Body of pancreas (tissue), 4 donors: ENCODE measurements around the gene COL6A1. TPM values are rescaled to one million over a fixed set of nuclear protein-coding genes. Genes with fewer than 3 reads are reported as not detected.

Experiments used
- ATAC-seq: fragments of 150-250 bp; one replicate; pipeline ENCODE4 v1.9.1; 2016
- DNase-seq, 4 donors: peaks; one replicate each; pipeline ENCODE4 v3.0.0-alpha.2; 2019
- H3K27ac ChIP-seq, 4 donors: fragments of 200-600 bp; sonication (generic); 1 replicate in 3 of 4; 2 replicates in 1 of 4; pipeline versions ENCODE4 v1.5.1 to v1.6.1; 2016 to 2019; ENCODE audit warnings: mild to moderate bottlenecking in 1 of 4, mixed read lengths in 1 of 4, moderate library complexity in 1 of 4
- H3K27me3 ChIP-seq, 2 donors: fragments of 200-600 bp; sonication (generic); one replicate each; pipeline ENCODE4 v1.6.0; 2016; ENCODE audit warnings: mild to moderate bottlenecking in 1 of 2
- H3K36me3 ChIP-seq, 2 donors: fragments of 200-600 bp; sonication (generic); replicated peaks in 1 of 2; 2 replicates each; pipeline ENCODE4 v1.5.1; 2016; ENCODE audit warnings: low read depth in 2 of 2; ENCODE audit not compliant: insufficient read depth in 1 of 2
- H3K4me1 ChIP-seq: fragments of 200-600 bp; sonication (generic); one replicate; pipeline ENCODE4 v1.6.0; 2016
- H3K4me3 ChIP-seq, 2 donors: fragments of 200-600 bp; sonication (generic); 1 replicate in 1 of 2; 2 replicates in 1 of 2; pipeline ENCODE4 v1.5.1; 2016 to 2019
- H3K9me3 ChIP-seq, 3 donors: fragments of 200-600 bp; sonication (generic); 1 replicate in 2 of 3; 2 replicates in 1 of 3; pipeline ENCODE4 v1.5.1; 2016
- CTCF ChIP-seq, 7 experiments: fragments of 450-650 bp in 4 of 7; fragments of 200-600 bp in 3 of 7; sonication (generic) in 3 of 7; IDR thresholded peaks; one replicate each; pipeline ENCODE4 v1.5.1; 2016 to 2019; ENCODE audit warnings: antibody characterized with exemption in 7 of 7
- POLR2A ChIP-seq, 3 donors: fragments of 450-650 bp; IDR thresholded peaks; one replicate each; pipeline ENCODE4 v1.6.1; 2016; ENCODE audit warnings: antibody characterized with exemption in 3 of 3, mild to moderate bottlenecking in 2 of 3
- WGBS, 2 donors: methylation state at CpG; one replicate each; pipeline ENCODE4 v1.1.5; 2017; 5-methylcytosine and 5-hydroxymethylcytosine counted together
- intact Hi-C: fragments of 100-400 bp; cut with DNase I; formaldehyde crosslinking; loops from one replicate; pipeline ENCODE4 v1.15.1; 2023
- total RNA-seq, 2 donors: library from RNA; depleted of rRNA; stranded (reverse); fragments of >200 nt; gene quantifications; one replicate each; pipeline ENCODE4 v1.1.0, GENCODE V29; 2016

COL6A1 gene
- total RNA-seq, 2 donors from 2014 or later, result 112 to 314 TPM

GRCh38 chr21:45997205-45997494, 15.6 kb downstream of the COL6A1 start:
- no peaks in the 10 kb centered on the region for H3K9me3 ChIP-seq
- no peak overlapping the region for H3K27ac ChIP-seq
- no peak overlapping the region for H3K4me3 ChIP-seq
- 92 to 96% methylated on average over 4 to 8 of the region's 9 CpGs for WGBS, 2 donors
- no peaks in the 10 kb centered on the region for H3K4me1 ChIP-seq
- intact Hi-C loops, result no loop called here
- no peak for TF ChIP-seq CTCF (IDR thresholded peaks at IDR 0.05)
- TF ChIP-seq POLR2A (IDR thresholded peaks at IDR 0.05), result no peak
- DNase-seq (no peak), ATAC-seq (no peak)
- no peaks in the 10 kb centered on the region for H3K36me3 ChIP-seq
- no peaks in the 10 kb centered on the region for H3K27me3 ChIP-seq

- WGBS, 2 donors, result 90% methylated on average over 7 to 27 of the region's 38 CpGs
- Histone ChIP-seq H3K9me3 (no peaks in the 10 kb centered on the region), H3K4me1 (no peaks in the 10 kb centered on the region), H3K36me3 (no peaks in the 10 kb centered on the region), H3K27me3 (no peaks in the 10 kb centered on the region), H3K4me3 (no peak overlapping the region), H3K27ac (no peak overlapping the region)
- ATAC-seq (no peak), DNase-seq (peak in 3 of 4 donors; percentile 1 to 9 (median 6))
- TF ChIP-seq CTCF (IDR thresholded peaks at IDR 0.05), result no peak
- intact Hi-C loops, result no loop called here
Measured at GRCh38 chr21:45997495-45998275, 16.1 kb downstream of the COL6A1 start.

- TF ChIP-seq POLR2A (IDR thresholded peaks at IDR 0.05) (no peak), CTCF (IDR thresholded peaks at IDR 0.05) (no peak)
- intact Hi-C loops, result no loop called here
Measured at GRCh38 chr21:45998276-45998701, 16.7 kb downstream of the COL6A1 start.

GRCh38 chr21:45998871-45999580, 17.5 kb downstream of the COL6A1 start:
- intact Hi-C loops, result no loop called here
- H3K36me3 ChIP-seq, result no peaks in the 10 kb centered on the region
- no peak for ATAC-seq
- no peak overlapping the region for H3K27ac ChIP-seq
- DNase-seq, result peak in 3 of 4 donors; percentile 0 to 9 (median 9)
- H3K4me1 ChIP-seq, result no peaks in the 10 kb centered on the region
- WGBS, 2 donors, result 94% methylated on average over 23 to 25 of the region's 33 CpGs
- H3K9me3 ChIP-seq, result no peaks in the 10 kb centered on the region
- TF ChIP-seq POLR2A (IDR thresholded peaks at IDR 0.05) (no peak), CTCF (IDR thresholded peaks at IDR 0.05) (no peak)
- H3K27me3 ChIP-seq, result no peaks in the 10 kb centered on the region
- H3K4me3 ChIP-seq, result no peak overlapping the region

More at GRCh38 chr21:45998276-45998701, 16.7 kb downstream of the COL6A1 start:
- Histone ChIP-seq H3K9me3 (no peaks in the 10 kb centered on the region), H3K27ac (no peak overlapping the region), H3K27me3 (no peaks in the 10 kb centered on the region), H3K36me3 (no peaks in the 10 kb centered on the region), H3K4me3 (no peak overlapping the region), H3K4me1 (no peaks in the 10 kb centered on the region)
- ATAC-seq, result no peak
- DNase-seq, result peak in 2 of 4 donors; percentile 7 to 8
- WGBS, 2 donors, result 82 to 88% methylated on average over 7 to 12 of the region's 22 CpGs
